Measurements from ENCODE around the gene LEPROT. TPM values are rescaled to one million over a fixed set of nuclear protein-coding genes. Genes with fewer than 3 reads are reported as not detected.

LEPROT gene, protein sequence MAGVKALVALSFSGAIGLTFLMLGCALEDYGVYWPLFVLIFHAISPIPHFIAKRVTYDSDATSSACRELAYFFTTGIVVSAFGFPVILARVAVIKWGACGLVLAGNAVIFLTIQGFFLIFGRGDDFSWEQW
- total RNA-seq (10 to 100 TPM; 20.3 to 34.5 (median 27.6) TPM), polyA plus RNA-seq (10 to 100 TPM; 14.9 to 28.7 (median 22.9) TPM)
- long read RNA-seq, donor 1, full-length matches to known transcripts: 25 of 28 reads
- long read RNA-seq, donor 1, partial matches to known transcripts: 3 of 28 reads
- long read RNA-seq, donor 1, other reads (novel, unspliced or antisense): 0 of 28 reads
- long read RNA-seq, donor 2, full-length matches to known transcripts: 33 of 39 reads
- long read RNA-seq, donor 2, partial matches to known transcripts: 6 of 39 reads
- long read RNA-seq, donor 2, other reads (novel, unspliced or antisense): 0 of 39 reads

DNA sequence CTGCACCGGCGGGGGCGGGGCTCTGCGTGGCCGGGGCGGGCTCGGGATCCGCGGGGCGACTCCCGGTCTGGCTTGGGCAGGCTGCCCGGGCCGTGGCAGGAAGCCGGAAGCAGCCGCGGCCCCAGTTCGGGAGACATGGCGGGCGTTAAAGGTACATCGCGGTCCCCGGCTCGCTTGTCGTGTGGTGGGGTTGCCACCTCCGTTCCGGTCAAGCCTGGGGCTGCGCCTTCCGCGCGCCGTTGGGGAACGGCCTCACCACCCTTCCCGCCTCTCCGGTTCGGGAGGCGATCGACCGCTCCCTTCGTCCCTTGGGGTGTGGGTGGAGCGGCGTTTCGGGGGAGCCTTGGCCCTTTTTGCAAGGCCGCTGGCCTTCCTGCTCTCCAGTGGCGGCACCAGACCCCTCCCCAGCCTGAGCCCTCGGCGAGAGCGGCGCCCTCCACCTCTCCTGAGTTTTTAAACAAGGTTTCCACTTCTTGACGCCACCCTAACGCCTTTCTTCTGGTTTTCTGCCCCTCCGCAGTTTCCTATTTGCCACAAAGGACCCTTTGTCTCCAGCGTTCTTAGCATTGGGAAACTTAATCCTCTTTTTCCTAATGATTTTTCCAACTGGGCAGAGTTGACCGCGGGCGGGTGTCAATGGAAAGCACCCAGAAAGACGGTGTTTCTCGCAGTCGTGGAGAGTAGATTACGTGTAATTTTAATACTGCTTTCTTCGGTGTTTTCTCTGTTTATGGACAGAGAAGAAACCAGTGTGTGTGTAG lies at the start of gene LEPROT, which contains the start of gene LEPR:
Gene LEPROT, plus strand, starts transcription at position 79 of the 761 bp plus-strand sequence. Its CDS starts 57 bp downstream, at position 136.
Gene LEPR, plus strand, starts transcription at position 79 of the 761 bp plus-strand sequence. CDS start 144,898 bp downstream, outside the sequence.
- 0 to 1% (median 0%) methylated on average over 36 to 60 of the region's 60 CpGs for WGBS, 3 donors
- H3K36me3 ChIP-seq (ENCODE audit: insufficient read depth in 1 of 2, low read depth in 1 of 2): peaks cover 0 to 9% of the 10 kb centered on the region in 2 donors
- peak within 1 kb of the TSS; percentile 98 for H3K27ac ChIP-seq
- peak within 1 kb of the TSS; percentile 91 for H3K4me3 ChIP-seq
- intact Hi-C loops (cut with DNase I): loop anchor here (5.0 to 10.0 kb wide), 4 partner anchors 92 to 356 kb away; no protein-coding TSS in a partner anchor
- no peak for DNase-seq
- H3K9me3 ChIP-seq: no peaks in the 10 kb centered on the region
- peaks cover 34% of the 10 kb centered on the region for H3K4me1 ChIP-seq
- no peaks in the 10 kb centered on the region for H3K27me3 ChIP-seq (ENCODE audit: insufficient read depth in 3 of 3, low read length in 2 of 3)
- TF ChIP-seq, protein P1, sequence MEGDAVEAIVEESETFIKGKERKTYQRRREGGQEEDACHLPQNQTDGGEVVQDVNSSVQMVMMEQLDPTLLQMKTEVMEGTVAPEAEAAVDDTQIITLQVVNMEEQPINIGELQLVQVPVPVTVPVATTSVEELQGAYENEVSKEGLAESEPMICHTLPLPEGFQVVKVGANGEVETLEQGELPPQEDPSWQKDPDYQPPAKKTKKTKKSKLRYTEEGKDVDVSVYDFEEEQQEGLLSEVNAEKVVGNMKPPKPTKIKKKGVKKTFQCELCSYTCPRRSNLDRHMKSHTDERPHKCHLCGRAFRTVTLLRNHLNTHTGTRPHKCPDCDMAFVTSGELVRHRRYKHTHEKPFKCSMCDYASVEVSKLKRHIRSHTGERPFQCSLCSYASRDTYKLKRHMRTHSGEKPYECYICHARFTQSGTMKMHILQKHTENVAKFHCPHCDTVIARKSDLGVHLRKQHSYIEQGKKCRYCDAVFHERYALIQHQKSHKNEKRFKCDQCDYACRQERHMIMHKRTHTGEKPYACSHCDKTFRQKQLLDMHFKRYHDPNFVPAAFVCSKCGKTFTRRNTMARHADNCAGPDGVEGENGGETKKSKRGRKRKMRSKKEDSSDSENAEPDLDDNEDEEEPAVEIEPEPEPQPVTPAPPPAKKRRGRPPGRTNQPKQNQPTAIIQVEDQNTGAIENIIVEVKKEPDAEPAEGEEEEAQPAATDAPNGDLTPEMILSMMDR (IDR thresholded peaks at IDR 0.05): no peak
- ATAC-seq: no peak

DNA sequence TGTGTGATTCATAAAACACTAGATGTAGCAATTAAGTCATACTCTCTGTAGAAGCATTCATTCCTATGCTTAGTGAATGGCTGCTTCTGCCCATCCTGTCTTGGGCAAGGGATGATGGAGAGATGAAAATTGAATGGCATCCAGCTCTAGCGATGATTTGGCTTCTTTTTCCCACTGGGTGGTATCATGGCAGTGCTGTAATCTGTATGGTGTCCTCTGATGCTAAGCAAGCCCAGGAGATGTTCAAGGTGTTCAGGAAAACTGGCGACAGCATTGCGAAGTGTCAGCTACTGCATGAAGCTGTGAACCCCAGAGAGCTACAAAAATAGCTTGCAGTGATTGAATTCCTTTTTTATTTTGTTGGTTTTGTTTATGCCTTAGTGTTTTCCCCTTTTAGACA lies 48.9 kb upstream of the LEPROT start:
- Histone ChIP-seq H3K9me3 (no peaks in the 10 kb centered on the region), H3K4me3 (no peak overlapping the region), H3K27me3 (ENCODE audit: insufficient read depth in 3 of 3, low read length in 2 of 3) (no peaks in the 10 kb centered on the region), H3K36me3 (ENCODE audit: insufficient read depth in 1 of 2, low read depth in 1 of 2) (no peaks in the 10 kb centered on the region), H3K4me1 (no peaks in the 10 kb centered on the region), H3K27ac (no peak overlapping the region)
- WGBS, 3 donors: 80 to 88% (median 83%) methylated on average over 3 of the region's 3 CpGs
- ATAC-seq (no peak), DNase-seq (no peak)
- TF ChIP-seq, protein P1 (IDR thresholded peaks at IDR 0.05): no peak
- intact Hi-C loops (cut with DNase I): no loop called here

DNA sequence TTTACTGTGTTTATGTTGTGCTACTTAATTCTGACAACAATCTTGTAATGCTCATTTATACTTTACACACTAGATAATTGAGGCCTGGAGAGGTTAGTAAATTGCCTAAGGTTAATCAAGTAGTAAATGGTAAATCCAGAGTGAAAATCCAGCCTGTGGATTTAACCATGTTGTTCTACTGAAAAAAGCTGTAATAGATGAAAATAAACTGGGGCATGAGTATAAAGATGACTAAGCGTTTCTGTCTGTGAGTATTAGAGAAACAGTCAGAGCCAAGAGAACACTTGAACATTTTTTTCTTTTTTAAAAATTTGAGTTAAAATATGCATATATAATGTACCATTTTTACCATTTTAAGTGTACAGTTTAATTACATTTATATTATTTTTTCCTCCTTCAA lies 47.9 kb upstream of the LEPROT start:
- H3K36me3 ChIP-seq (ENCODE audit: insufficient read depth in 1 of 2, low read depth in 1 of 2): no peaks in the 10 kb centered on the region
- WGBS, 3 donors: 70 to 81% (median 70%) methylated on average over 1 of the region's 1 CpG
- ATAC-seq (no peak), DNase-seq (no peak)
- H3K9me3 ChIP-seq: no peaks in the 10 kb centered on the region
- no peak overlapping the region for H3K27ac ChIP-seq
- TF ChIP-seq, protein P1 (IDR thresholded peaks at IDR 0.05): no peak
- H3K4me3 ChIP-seq: no peak overlapping the region
- H3K27me3 ChIP-seq (ENCODE audit: insufficient read depth in 3 of 3, low read length in 2 of 3): no peaks in the 10 kb centered on the region
- no peaks in the 10 kb centered on the region for H3K4me1 ChIP-seq
- intact Hi-C loops (cut with DNase I): no loop called here

DNA sequence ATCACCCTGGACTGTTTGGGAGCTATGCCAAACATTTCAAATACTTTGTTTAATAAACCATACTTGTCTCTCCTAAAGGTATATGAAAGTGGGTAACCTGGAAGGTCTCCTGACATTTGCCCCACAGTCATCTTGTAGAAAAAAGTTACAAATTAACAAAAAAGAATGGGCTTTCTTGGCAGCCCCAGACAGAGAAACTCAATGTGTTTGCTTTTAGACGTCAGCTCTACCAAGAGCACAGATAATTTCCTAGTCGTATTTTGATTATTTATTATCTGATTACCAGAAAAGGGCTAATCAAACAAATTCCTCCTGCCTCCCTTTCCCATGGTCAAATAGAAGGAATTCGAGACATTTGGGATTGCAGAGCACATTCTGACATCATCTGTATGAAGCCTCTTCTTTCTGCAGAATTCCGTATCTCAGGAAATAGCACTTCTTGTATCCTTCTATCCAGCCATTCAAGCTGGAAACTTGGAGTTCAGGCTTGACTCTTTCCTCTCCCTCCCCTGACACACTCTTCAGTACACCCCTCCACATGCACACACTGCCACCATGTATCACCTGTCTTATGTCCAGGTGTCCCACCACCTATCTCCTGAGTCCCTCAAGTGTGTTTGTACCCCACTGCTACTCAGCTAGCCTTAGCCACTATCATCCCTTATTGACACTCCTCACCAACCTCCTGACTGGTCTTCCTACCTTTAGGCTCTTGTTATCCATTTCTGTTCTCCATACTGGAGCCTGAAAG lies 42.8 kb upstream of the LEPROT start:
- Histone ChIP-seq H3K4me3 (no peak overlapping the region), H3K4me1 (no peaks in the 10 kb centered on the region), H3K27ac (no peak overlapping the region), H3K36me3 (ENCODE audit: insufficient read depth in 1 of 2, low read depth in 1 of 2) (no peaks in the 10 kb centered on the region), H3K9me3 (no peaks in the 10 kb centered on the region), H3K27me3 (ENCODE audit: insufficient read depth in 3 of 3, low read length in 2 of 3) (no peaks in the 10 kb centered on the region)
- intact Hi-C loops (cut with DNase I): no loop called here
- WGBS, 3 donors: 75 to 91% (median 83%) methylated on average over 4 of the region's 4 CpGs
- DNase-seq (no peak), ATAC-seq (no peak)
- TF ChIP-seq, protein P1 (IDR thresholded peaks at IDR 0.05): no peak

All from psoas muscle (tissue), 8 donors.